H9 (cell line): ENCODE measurements around the gene ZNF79. TPM values are rescaled to one million over a fixed set of nuclear protein-coding genes. Genes with fewer than 3 reads are reported as not detected.

Experiments
- DNase-seq: peaks from one replicate; pipeline ENCODE4 v3.0.0-alpha.2; 2017
- H2AFZ ChIP-seq: one replicate; pipeline ENCODE4 v1.6.1; 2013; ENCODE audit warnings: mild to moderate bottlenecking, low read length, control low read depth, moderate library complexity
- H2AK5ac ChIP-seq: 2 replicates; pipeline ENCODE4 v1.6.1; 2013; ENCODE audit warnings: low read length, control low read depth, mixed read lengths; ENCODE audit not compliant: insufficient read length
- H2BK120ac ChIP-seq: one replicate; pipeline ENCODE4 v1.6.1; 2013; ENCODE audit warnings: low read depth, mild to moderate bottlenecking, low read length, control low read depth, inconsistent platforms; ENCODE audit not compliant: poor library complexity, severe bottlenecking
- H2BK12ac ChIP-seq: 2 replicates; pipeline ENCODE4 v1.6.1; 2013; ENCODE audit warnings: low read length, control low read depth, mixed read lengths, low read depth; ENCODE audit not compliant: insufficient read length
- H2BK15ac ChIP-seq: 2 replicates; pipeline ENCODE4 v1.6.1; 2013; ENCODE audit warnings: low read depth, low read length, control low read depth
- H2BK20ac ChIP-seq: one replicate; pipeline ENCODE4 v1.6.1; 2013; ENCODE audit warnings: low read depth, mild to moderate bottlenecking, low read length, control low read depth, inconsistent platforms; ENCODE audit not compliant: poor library complexity, severe bottlenecking
- H2BK5ac ChIP-seq: 2 replicates; pipeline ENCODE4 v1.6.1; 2013; ENCODE audit warnings: low read length, control low read depth, mixed read lengths; ENCODE audit not compliant: insufficient read length
- H3K14ac ChIP-seq: 2 replicates; pipeline ENCODE4 v1.6.1; 2013; ENCODE audit warnings: low read length, control low read depth; ENCODE audit not compliant: insufficient read depth
- H3K18ac ChIP-seq: 2 replicates; pipeline ENCODE4 v1.6.1; 2013; ENCODE audit warnings: low read depth, mild to moderate bottlenecking, mixed read lengths, low read length, control low read depth; ENCODE audit not compliant: insufficient read length
- H3K23ac ChIP-seq: 2 replicates; pipeline ENCODE4 v1.6.1; 2013; ENCODE audit warnings: low read length, control low read depth, mixed read lengths, low read depth; ENCODE audit not compliant: insufficient read length
- H3K23me2 ChIP-seq: 2 replicates; pipeline ENCODE4 v1.6.1; 2013; ENCODE audit warnings: low read depth, mild to moderate bottlenecking, mixed read lengths, low read length, control low read depth; ENCODE audit not compliant: insufficient read length, poor library complexity, severe bottlenecking
- H3K27ac ChIP-seq: 2 replicates; pipeline ENCODE4 v1.5.1; 2013; ENCODE audit warnings: low read length, control low read depth, mixed read lengths, low read depth; ENCODE audit not compliant: insufficient read length
- H3K27me3 ChIP-seq: 2 replicates; pipeline ENCODE4 v1.6.1; 2013; ENCODE audit warnings: low read length, control low read depth, inconsistent platforms; ENCODE audit not compliant: insufficient read depth
- H3K4ac ChIP-seq: 2 replicates; pipeline ENCODE4 v1.6.1; 2013; ENCODE audit warnings: low read depth, mild to moderate bottlenecking, control low read depth, inconsistent platforms, low read length, moderate library complexity
- H3K4me1 ChIP-seq: 2 replicates; pipeline ENCODE4 v1.6.1; 2013; ENCODE audit warnings: low read length, control low read depth, inconsistent platforms; ENCODE audit not compliant: insufficient read depth
- H3K4me2 ChIP-seq: 2 replicates; pipeline ENCODE4 v1.6.1; 2013; ENCODE audit warnings: low read length, control low read depth, mixed read lengths; ENCODE audit not compliant: insufficient read length, insufficient read depth
- H3K56ac ChIP-seq: 2 replicates; pipeline ENCODE4 v1.6.1; 2013; ENCODE audit warnings: low read depth, mild to moderate bottlenecking, mixed read lengths, low read length, control low read depth; ENCODE audit not compliant: insufficient read length
- H3K79me1 ChIP-seq: 2 replicates; pipeline ENCODE4 v1.6.1; 2013; ENCODE audit warnings: low read depth, mild to moderate bottlenecking, moderate library complexity, low read length, control low read depth, inconsistent platforms; ENCODE audit not compliant: insufficient read depth, poor library complexity, severe bottlenecking
- H3K79me2 ChIP-seq: 2 replicates; pipeline ENCODE4 v1.6.1; 2013; ENCODE audit warnings: low read length, control low read depth, inconsistent platforms; ENCODE audit not compliant: insufficient read depth
- H3K9ac ChIP-seq: 2 replicates; pipeline ENCODE4 v1.6.1; 2013; ENCODE audit warnings: low read length, control low read depth, mixed read lengths; ENCODE audit not compliant: insufficient read length; ENCODE audit errors: extremely low read depth
- H3K9me3 ChIP-seq: one replicate; pipeline ENCODE4 v1.6.1; 2013; ENCODE audit warnings: low read depth, low read length, inconsistent platforms; ENCODE audit not compliant: control insufficient read depth
- H3T11ph ChIP-seq: one replicate; pipeline ENCODE4 v1.6.1; 2013; ENCODE audit warnings: mild to moderate bottlenecking, low read length, control low read depth, inconsistent platforms
- H4K20me1 ChIP-seq: one replicate; pipeline ENCODE4 v1.6.1; 2013; ENCODE audit not compliant: control insufficient read depth, insufficient read length, insufficient read depth
- H4K5ac ChIP-seq: 2 replicates; pipeline ENCODE4 v1.6.1; 2013; ENCODE audit warnings: low read depth, mild to moderate bottlenecking, mixed read lengths, low read length, control low read depth; ENCODE audit not compliant: insufficient read length
- H4K8ac ChIP-seq: replicated peaks from 2 replicates; pipeline ENCODE4 v1.6.1; 2013; ENCODE audit warnings: low read length, control low read depth, mixed read lengths, low read depth; ENCODE audit not compliant: insufficient read length
- H4K91ac ChIP-seq: 2 replicates; pipeline ENCODE4 v1.6.1; 2013; ENCODE audit warnings: low read depth, mild to moderate bottlenecking, moderate library complexity, mixed read lengths, low read length, control low read depth; ENCODE audit not compliant: insufficient read length
- H3K27ac Mint-ChIP-seq, 3 experiments: 2 replicates in 2 of 3; 3 replicates in 1 of 3; pipeline ENCODE4 v1.8.0; 2020 to 2021; ENCODE audit warnings: mixed read lengths in 3 of 3, mild to moderate bottlenecking in 1 of 3, moderate library complexity in 1 of 3
- H3K27me3 Mint-ChIP-seq: 2 replicates; pipeline ENCODE4 v1.8.0; 2021; ENCODE audit warnings: low read depth, mild to moderate bottlenecking, moderate library complexity, mixed read lengths
- H3K36me3 Mint-ChIP-seq, 3 experiments: 2 replicates in 2 of 3; 3 replicates in 1 of 3; pipeline ENCODE4 v1.8.0; 2020 to 2021; ENCODE audit warnings: low read depth in 3 of 3, mixed read lengths in 3 of 3; ENCODE audit not compliant: insufficient read depth in 1 of 3
- H3K4me1 Mint-ChIP-seq, 2 experiments: 2 replicates each; pipeline ENCODE4 v1.8.0; 2020; ENCODE audit warnings: mixed read lengths in 2 of 2
- H3K4me3 Mint-ChIP-seq, 2 experiments: 2 replicates in 1 of 2; 3 replicates in 1 of 2; pipeline ENCODE4 v1.8.0; 2020 to 2021; ENCODE audit warnings: mild to moderate bottlenecking in 2 of 2, mixed read lengths in 2 of 2, moderate library complexity in 1 of 2
- H3K9me3 Mint-ChIP-seq, 2 experiments: 2 replicates in 1 of 2; 3 replicates in 1 of 2; pipeline ENCODE4 v1.8.0; 2020; ENCODE audit warnings: mild to moderate bottlenecking in 2 of 2, mixed read lengths in 2 of 2, moderate library complexity in 1 of 2
- CTCF ChIP-seq: fragments of 200-600 bp; sonication (generic); conservative IDR thresholded peaks from 3 replicates; pipeline ENCODE4 v1.8.0; 2021; ENCODE audit warnings: antibody characterized with exemption, mild to moderate bottlenecking
- WGBS: extraction: QIAGEN DNeasy Blood & Tissue Kit; methylation state at CpG from one replicate; pipeline ENCODE4 v1.1.7; 2013; ENCODE audit warnings: missing lambda C conversion rate, low lambda C conversion rate, mixed read lengths; ENCODE audit not compliant: insufficient read length; ENCODE audit errors: extremely low coverage; 5-methylcytosine and 5-hydroxymethylcytosine counted together
- total RNA-seq: library from RNA; stranded (reverse); gene quantifications from 2 replicates; pipeline ENCODE4 v1.2.1, GENCODE V29; 2021

The ZNF79 gene
- total RNA-seq, 1 experiment from 2014 or later: 11.5 TPM

- H3K27ac Mint-ChIP-seq: no peak overlapping the region
- Histone ChIP-seq H3K4me2 (no peak overlapping the region), H2BK120ac (no peak overlapping the region), H4K20me1 (no peaks in the 10 kb centered on the region), H3K23ac (no peak overlapping the region), H3K27ac (no peak overlapping the region), H3K27me3 (no peaks in the 10 kb centered on the region), H2AK5ac (no peak overlapping the region), H4K8ac (no peak overlapping the region), H2BK12ac (no peak overlapping the region), H2AFZ (no peak overlapping the region), H3K56ac (no peak overlapping the region), H3K4me1 (no peaks in the 10 kb centered on the region), H2BK20ac (no peak overlapping the region), H3K9ac (no peak overlapping the region), H4K5ac (no peak overlapping the region), H2BK15ac (no peak overlapping the region), H3K79me2 (no peaks in the 10 kb centered on the region), H3K79me1 (no peaks in the 10 kb centered on the region), H3K4ac (no peak overlapping the region), H2BK5ac (no peak overlapping the region), H3K14ac (no peak overlapping the region), H4K91ac (no peak overlapping the region), H3K9me3 (no peaks in the 10 kb centered on the region), H3T11ph (no peak overlapping the region), H3K23me2 (no peaks in the 10 kb centered on the region), H3K18ac (no peak overlapping the region)
- H3K36me3 Mint-ChIP-seq: peaks cover 2 to 27% (median 21%) of the 10 kb centered on the region in 3 experiments; a peak in 5 of 7 replicates
- no peaks in the 10 kb centered on the region for H3K9me3 Mint-ChIP-seq
- no peaks in the 10 kb centered on the region for H3K27me3 Mint-ChIP-seq
- H3K4me3 Mint-ChIP-seq: no peak overlapping the region
- H3K4me1 Mint-ChIP-seq: peaks cover 7 to 9% of the 10 kb centered on the region in 2 experiments; a peak in 3 of 4 replicates
- no peak for DNase-seq
- no CpG with 5 or more reads among the region's 10 CpGs for WGBS
- no peak for TF ChIP-seq CTCF
Measured at GRCh38 chr9:127473501-127473900, 49.3 kb downstream of the ZNF79 start.
